GM15510 (cell line): ENCODE data around the gene RAB19.

ENCODE experiments used
- POLR2A ChIP-seq: IDR thresholded peaks from 3 replicates; pipeline ENCODE4 v1.6.1; 2011; ENCODE audit warnings: borderline replicate concordance; ENCODE audit not compliant: insufficient read length; ENCODE audit errors: extremely low read depth

Gene RAB19

GRCh38 chr7:140425718-140426117, 21.9 kb downstream of the RAB19 start:
- no peak for TF ChIP-seq POLR2A

- TF ChIP-seq POLR2A, result no peak
Observed at GRCh38 chr7:140426130-140426529, 22.3 kb downstream of the RAB19 start.

GRCh38 chr7:140433396-140433795, 29.5 kb downstream of the RAB19 start:
- TF ChIP-seq POLR2A, result no peak

GRCh38 chr7:140435252-140435895, 31.5 kb downstream of the RAB19 start:
- no peak for TF ChIP-seq POLR2A

GRCh38 chr7:140439359-140439758, 35.5 kb downstream of the RAB19 start:
- no peak for TF ChIP-seq POLR2A

- TF ChIP-seq POLR2A, result no peak
Observed at GRCh38 chr7:140440593-140440992, 36.7 kb downstream of the RAB19 start.

GRCh38 chr7:140441519-140441918, 37.7 kb downstream of the RAB19 start:
- TF ChIP-seq POLR2A, result no peak

- TF ChIP-seq POLR2A, result no peak
Observed at GRCh38 chr7:140446467-140446866, 42.6 kb downstream of the RAB19 start.

- TF ChIP-seq POLR2A, result no peak
Observed at GRCh38 chr7:140447841-140448240, 44.0 kb downstream of the RAB19 start.

GRCh38 chr7:140448781-140449480, 45.1 kb downstream of the RAB19 start:
- no peak for TF ChIP-seq POLR2A

- no peak for TF ChIP-seq POLR2A
Observed at GRCh38 chr7:140451716-140452115, 47.9 kb downstream of the RAB19 start.

GRCh38 chr7:140453273-140453672, 49.4 kb downstream of the RAB19 start:
- TF ChIP-seq POLR2A, result no peak

- no peak for TF ChIP-seq POLR2A
Observed at GRCh38 chr7:140454657-140455015, 50.8 kb downstream of the RAB19 start.

- TF ChIP-seq POLR2A, result no peak
Observed at GRCh38 chr7:140455743-140456142, 51.9 kb downstream of the RAB19 start.

- TF ChIP-seq POLR2A, result no peak
Observed at GRCh38 chr7:140456551-140457051, 52.7 kb downstream of the RAB19 start.

GRCh38 chr7:140458201-140458600, 54.3 kb downstream of the RAB19 start:
- no peak for TF ChIP-seq POLR2A
